Heart right ventricle (tissue), 16 donors: ENCODE measurements around the gene ATP6V0C. TPM values are rescaled to one million over a fixed set of nuclear protein-coding genes. Genes with fewer than 3 reads are reported as not detected.
A peak's percentile ranks its signal among the peaks of the same experiment; 100 is the strongest.
"Not testable (repeated sequence)": the region's sequence is repeated elsewhere in the genome, so short reads cannot be mapped to it uniquely, and the experiment has no call there.

Experiments
- ATAC-seq, 8 donors: fragments of 200-7000 bp; cut with Tn5 transposase; one replicate each; pipeline ENCODE4 v1.9.1; 2020; ENCODE audit warnings: mild to moderate bottlenecking in 8 of 8, moderate library complexity in 8 of 8, moderate number of reproducible peaks in 1 of 8
- DNase-seq, 2 donors: peaks; one replicate each; pipeline ENCODE4 v3.0.0-alpha.2; 2020
- H3K27ac ChIP-seq, 10 donors: fragments of 200-600 bp; sonication (generic) in 2 of 10; one replicate each; pipeline versions ENCODE4 v1.5.0 to v1.8.0; 2020 to 2022; ENCODE audit warnings: mild to moderate bottlenecking in 3 of 10
- H3K27me3 ChIP-seq, 7 donors: fragments of 200-600 bp; one replicate each; pipeline ENCODE4 v1.8.0; 2021 to 2022; ENCODE audit warnings: mild to moderate bottlenecking in 2 of 7
- H3K36me3 ChIP-seq, 9 donors: fragments of 200-600 bp; sonication (generic) in 1 of 9; one replicate each; pipeline versions ENCODE4 v1.5.0 to v1.8.0; 2020 to 2022; ENCODE audit warnings: mild to moderate bottlenecking in 2 of 9
- H3K4me1 ChIP-seq, 9 donors: fragments of 200-600 bp; sonication (generic) in 1 of 9; one replicate each; pipeline versions ENCODE4 v1.5.0 to v1.8.0; 2020 to 2022; ENCODE audit warnings: mild to moderate bottlenecking in 4 of 9
- H3K4me3 ChIP-seq, 10 donors: fragments of 200-600 bp; sonication (generic) in 2 of 10; one replicate each; pipeline versions ENCODE4 v1.5.0 to v1.8.0; 2020 to 2022; ENCODE audit warnings: mild to moderate bottlenecking in 7 of 10, moderate library complexity in 2 of 10
- H3K9me3 ChIP-seq, 11 donors: fragments of 200-600 bp in 10 of 11; sonication (generic) in 2 of 11; one replicate each; pipeline versions ENCODE4 v1.5.0 to v1.8.0; 2013 to 2022; ENCODE audit warnings: mild to moderate bottlenecking in 2 of 11, control low read depth in 1 of 11, moderate library complexity in 1 of 11
- CTCF ChIP-seq, 9 donors: fragments of 200-600 bp; sonication (generic) in 2 of 9; IDR thresholded peaks; one replicate each; pipeline versions ENCODE4 v1.5.0 to v1.8.0; 2021 to 2022; ENCODE audit warnings: antibody characterized with exemption in 9 of 9, mild to moderate bottlenecking in 5 of 9, moderate library complexity in 1 of 9
- WGBS, 2 donors: extraction: QIAGEN DNeasy Blood & Tissue Kit; methylation state at CpG; one replicate each; pipeline ENCODE4 v1.1.7; 2013; ENCODE audit warnings: inconsistent platforms in 1 of 2; 5-methylcytosine and 5-hydroxymethylcytosine counted together
- intact Hi-C, 10 donors: fragments of 100-400 bp; cut with DNase I; formaldehyde crosslinking; loops; one replicate each; pipeline versions ENCODE4 v1.11.1 to v1.14.2; 2022
- polyA plus RNA-seq, 2 donors: library from polyadenylated mRNA; stranded (reverse); fragments of 200-250 nt; gene quantifications; one replicate each; pipeline ENCODE4 v1.2.3, GENCODE V29; 2013
- total RNA-seq, 10 donors: library from RNA; stranded (reverse); fragmentation: NEBNext Ultra II Directional in 3 of 10; extraction: Animal tissue kit (Norgen Biotek cat#: 25700) in 3 of 10; gene quantifications; one replicate each; pipeline versions ENCODE4 v1.2.1 to v1.2.4, GENCODE V29; 2021 to 2023
- donor health status: Arrhythmogenic right ventricular cardiomyopathy.
- donor health status: ischemic (EF 13 %, LVEDD 7.1; RV severe dilation, severe dysfunction).
- donor health status: healthy with polysubstance abuse.
- donor health status: DM: no; HTN: yes; CAD: no.
- donor health status: DM: no; HTN: no; CAD: no.
- donor health status: ischemic (EF 25% LVEDD 6.9; RV normal size, moderate dysfunction).
- donor health status: ischemic (EF 25% LVEDD 5.7; RV mildly dilated, moderate dysfunction).
- donor health status: healthy.
- donor health status: DM: yes; HTN: yes; CAD: no.
- donor health status: Ischemic cardiomyopathy.
- donor health status: ischemic (EF 35%, LVEDD 5.7; RV mildly dilated, moderate dysfunction).
- donor health status: nonischemic (EF 11% LVEDD 7.7; RV severe dilation, severe dysfunction).
- donor health status: DM: yes; HTN: yes; CAD: no.
- donor health status: PGD.
- donor health status: ischemic (EF 29% LVEDD 5.4; RV normal size, mild dysfunction).
- donor health status: nonischemic (EF 23%, LVEDD 6.1; RV moderate dilation, normal function).

Gene ATP6V0C
- total and polyA plus RNA-seq, 12 donors: 58.5 to 243 (median 130) TPM

- DNase-seq (no peak), ATAC-seq (no peak)
- WGBS, 2 donors: 69 to 76% methylated on average over 9 of the region's 9 CpGs
- peaks cover 0 to 61% (median 43%) of the 10 kb centered on the region in 9 donors for H3K4me1 ChIP-seq
- H3K9me3 ChIP-seq: no peaks in the 10 kb centered on the region
- no peak for TF ChIP-seq CTCF (IDR thresholded peaks at IDR 0.05)
- H3K4me3 ChIP-seq: no peak overlapping the region
- H3K27me3 ChIP-seq: no peaks in the 10 kb centered on the region
- peak overlapping the region in 3 of 10 donors; percentile 9 to 94 (median 90) for H3K27ac ChIP-seq
- peaks cover 0 to 5% (median 0%) of the 10 kb centered on the region in 9 donors for H3K36me3 ChIP-seq
- intact Hi-C loops: no loop called here
Measured at GRCh38 chr16:2535625-2536013, 21.9 kb downstream of the ATP6V0C start.

- intact Hi-C loops: no loop called here
Measured at GRCh38 chr16:2537451-2538379, 24.0 kb downstream of the ATP6V0C start, which contains the start of gene PDPK1. PDPK1 (plus strand) TSS chr16:2538021; CDS start chr16:2538113, 92 bp downstream.

GRCh38 chr16:2539192-2539844 is 25.6 kb downstream of the ATP6V0C start:
- H3K27ac ChIP-seq: peak overlapping the region in 2 of 10 donors; percentile 20 to 43
- H3K4me1 ChIP-seq: peaks cover 0 to 57% (median 35%) of the 10 kb centered on the region in 9 donors
- WGBS, 2 donors: 85 to 86% methylated on average over 24 of the region's 24 CpGs
- ATAC-seq, intact Hi-C loops, H3K27me3 ChIP-seq, H3K9me3 ChIP-seq, H3K36me3 ChIP-seq, DNase-seq: not testable (repeated sequence)
- peak overlapping the region in 7 of 10 donors; percentile 38 to 75 (median 61) for H3K4me3 ChIP-seq

More at GRCh38 chr16:2537451-2538379, 24.0 kb downstream of the ATP6V0C start, which contains the start of gene PDPK1:
- peak within 1 kb of the TSS; percentile 32 to 81 (median 69) for H3K4me3 ChIP-seq
- no peak for TF ChIP-seq CTCF (IDR thresholded peaks at IDR 0.05)
- H3K27me3 ChIP-seq: no peaks in the 10 kb centered on the region
- WGBS, 2 donors: 0% methylated on average over 79 to 121 of the region's 126 CpGs
- no peaks in the 10 kb centered on the region for H3K9me3 ChIP-seq
- H3K4me1 ChIP-seq: peaks cover 0 to 57% (median 42%) of the 10 kb centered on the region in 9 donors
- peak within 1 kb of the TSS; percentile 60 to 94 (median 86) for H3K27ac ChIP-seq
- DNase-seq: peak; percentile 93 to 95
- peaks cover 0 to 8% (median 0%) of the 10 kb centered on the region in 9 donors for H3K36me3 ChIP-seq
- ATAC-seq: peak; percentile 91 to 97 (median 96)

GRCh38 chr16:2539845-2540458 is 26.2 kb downstream of the ATP6V0C start:
- peak overlapping the region in 3 of 10 donors; percentile 52 to 73 (median 58) for H3K4me3 ChIP-seq
- ATAC-seq, DNase-seq, H3K36me3 ChIP-seq, H3K27me3 ChIP-seq, H3K9me3 ChIP-seq, intact Hi-C loops: not testable (repeated sequence)
- peaks cover 0 to 54% (median 35%) of the 10 kb centered on the region in 9 donors for H3K4me1 ChIP-seq
- 52 to 60% methylated on average over 14 of the region's 14 CpGs for WGBS, 2 donors
- TF ChIP-seq CTCF (IDR thresholded peaks at IDR 0.05): peak in 7 of 9 donors; percentile 41 to 58 (median 50)
- peak overlapping the region in 1 of 10 donors; percentile 20 for H3K27ac ChIP-seq

- H3K9me3 ChIP-seq, H3K36me3 ChIP-seq, ATAC-seq, H3K4me3 ChIP-seq, DNase-seq, H3K27ac ChIP-seq, H3K27me3 ChIP-seq, intact Hi-C loops: not testable (repeated sequence)
- peaks cover 0 to 54% (median 42%) of the 10 kb centered on the region in 9 donors for H3K4me1 ChIP-seq
- WGBS, 2 donors: 59 to 76% methylated on average over 3 to 4 of the region's 4 CpGs
Measured at GRCh38 chr16:2540912-2541311, 27.2 kb downstream of the ATP6V0C start.

- DNase-seq, H3K9me3 ChIP-seq, intact Hi-C loops, H3K27me3 ChIP-seq, ATAC-seq, H3K4me3 ChIP-seq, H3K27ac ChIP-seq, H3K36me3 ChIP-seq: not testable (repeated sequence)
- H3K4me1 ChIP-seq: peaks cover 0 to 56% (median 42%) of the 10 kb centered on the region in 9 donors
- WGBS, 2 donors: 46 to 60% methylated on average over 4 to 6 of the region's 6 CpGs
Measured at GRCh38 chr16:2541409-2541808, 27.7 kb downstream of the ATP6V0C start.

- ATAC-seq, H3K4me3 ChIP-seq, H3K27me3 ChIP-seq, H3K36me3 ChIP-seq, intact Hi-C loops, DNase-seq, H3K27ac ChIP-seq, H3K9me3 ChIP-seq: not testable (repeated sequence)
- 88 to 91% methylated on average over 14 of the region's 14 CpGs for WGBS, 2 donors
- peaks cover 0 to 46% (median 30%) of the 10 kb centered on the region in 9 donors for H3K4me1 ChIP-seq
Measured at GRCh38 chr16:2543771-2544170, 30.0 kb downstream of the ATP6V0C start.
